GM19397 (cell line): ENCODE results near the gene EIF5B.
"Not testable (repeated sequence)": the region's sequence is repeated elsewhere in the genome, so short reads cannot be mapped to it uniquely, and the experiment has no call there.

Experiments used
- ATAC-seq: cut with Tn5 transposase; IDR thresholded peaks from one replicate; pipeline ENCODE4 v1.9.1; 2021; ENCODE audit warnings: mild to moderate bottlenecking, moderate library complexity; ENCODE audit not compliant: unreplicated experiment

EIF5B gene

DNA sequence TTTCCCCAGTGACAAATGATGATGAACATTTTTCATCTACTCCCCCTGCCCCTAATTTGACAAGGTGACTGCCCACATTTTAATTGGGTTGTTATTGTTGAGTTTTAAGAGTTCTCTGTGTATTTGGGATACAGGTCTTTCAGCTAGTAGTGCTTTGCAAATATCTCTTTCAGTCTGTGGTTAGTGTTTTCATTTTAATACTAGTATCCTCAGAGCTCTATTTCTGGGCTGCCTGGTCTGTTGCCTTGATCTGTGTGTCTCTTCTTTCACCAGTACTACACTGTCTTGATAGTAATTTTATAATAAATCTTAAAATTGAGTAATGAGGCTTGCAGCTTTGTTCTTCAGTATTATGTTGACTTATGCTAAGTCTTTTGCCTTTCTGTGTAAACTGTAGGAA lies 19.7 kb downstream of the EIF5B start:
- ATAC-seq, result no peak

DNA sequence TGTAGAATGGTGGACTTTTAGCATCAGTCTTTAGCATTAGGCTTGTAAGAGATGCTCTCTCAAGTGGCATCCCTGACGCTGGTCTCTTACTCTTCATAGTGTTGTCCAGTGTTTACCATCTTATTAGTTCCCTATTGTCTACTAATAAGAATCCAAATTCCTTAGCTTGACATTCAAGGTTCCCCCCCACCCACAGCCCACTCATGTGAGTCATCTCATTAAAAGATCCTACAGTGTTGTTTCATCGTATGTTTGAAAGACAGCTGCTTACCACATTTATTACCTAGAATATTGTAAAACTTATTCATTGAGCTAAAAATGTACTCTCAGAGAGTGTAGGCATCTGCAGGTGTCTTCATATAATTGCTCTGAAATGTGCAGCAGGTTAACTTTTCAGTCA lies 28.5 kb downstream of the EIF5B start:
- no peak for ATAC-seq

DNA sequence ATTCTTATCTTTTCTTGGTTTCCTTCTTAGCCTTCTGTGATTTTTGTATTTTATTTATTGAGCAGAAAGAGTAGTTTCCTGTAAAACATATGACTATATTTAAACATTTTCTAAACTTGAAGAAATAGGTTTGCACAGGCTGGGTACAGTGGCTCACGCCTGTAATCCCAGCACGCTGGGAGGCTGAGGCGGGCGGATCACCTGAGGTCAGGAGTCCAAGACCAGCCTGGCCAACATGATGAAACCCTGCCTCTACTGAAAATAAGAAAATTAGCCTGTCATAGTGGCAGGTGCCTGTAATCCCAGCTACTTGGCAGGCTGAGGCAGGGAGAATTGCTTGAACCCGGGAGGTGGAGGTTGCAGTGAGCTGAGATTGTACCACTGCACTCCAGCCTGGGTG lies 31.7 kb downstream of the EIF5B start:
- not testable (repeated sequence) for ATAC-seq

DNA sequence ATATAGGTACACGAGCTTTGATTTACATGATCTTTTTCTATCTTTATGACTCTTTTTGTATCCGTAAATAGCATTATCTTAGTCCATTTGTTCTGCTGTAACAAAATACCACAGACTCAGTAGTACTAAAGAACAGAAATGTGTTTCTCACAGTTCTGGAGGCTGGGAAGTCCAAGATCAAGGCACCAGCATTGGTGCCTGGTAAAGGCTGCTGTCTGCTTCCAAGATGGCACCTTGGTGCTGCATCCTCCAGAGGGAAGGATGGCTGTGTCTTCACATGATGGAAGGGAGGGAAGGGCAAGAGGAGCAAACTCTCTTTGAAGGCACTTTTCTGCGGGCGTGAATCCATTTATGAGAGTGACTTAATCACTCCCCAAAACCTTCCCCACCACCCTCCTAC lies 36.0 kb downstream of the EIF5B start:
- no peak for ATAC-seq

DNA sequence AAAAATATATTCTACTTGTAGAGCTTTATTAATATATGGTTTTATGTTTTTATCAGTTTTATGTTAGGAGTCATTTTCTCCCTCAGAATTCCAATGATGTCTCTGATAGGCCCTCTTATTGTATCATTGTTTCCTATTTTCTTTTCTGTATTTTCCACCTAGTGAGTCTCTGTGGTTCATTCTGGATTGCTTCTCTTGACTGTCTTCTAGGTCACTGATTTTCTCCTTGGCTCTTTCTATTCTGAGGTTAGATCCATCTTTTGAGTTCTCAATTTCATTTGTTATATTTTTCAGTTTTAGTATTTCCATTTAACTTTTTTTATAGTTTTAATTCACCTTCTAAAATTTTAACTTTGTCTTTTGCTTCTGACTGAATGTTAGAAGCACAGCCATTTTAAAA lies 37.6 kb downstream of the EIF5B start:
- no peak for ATAC-seq

DNA sequence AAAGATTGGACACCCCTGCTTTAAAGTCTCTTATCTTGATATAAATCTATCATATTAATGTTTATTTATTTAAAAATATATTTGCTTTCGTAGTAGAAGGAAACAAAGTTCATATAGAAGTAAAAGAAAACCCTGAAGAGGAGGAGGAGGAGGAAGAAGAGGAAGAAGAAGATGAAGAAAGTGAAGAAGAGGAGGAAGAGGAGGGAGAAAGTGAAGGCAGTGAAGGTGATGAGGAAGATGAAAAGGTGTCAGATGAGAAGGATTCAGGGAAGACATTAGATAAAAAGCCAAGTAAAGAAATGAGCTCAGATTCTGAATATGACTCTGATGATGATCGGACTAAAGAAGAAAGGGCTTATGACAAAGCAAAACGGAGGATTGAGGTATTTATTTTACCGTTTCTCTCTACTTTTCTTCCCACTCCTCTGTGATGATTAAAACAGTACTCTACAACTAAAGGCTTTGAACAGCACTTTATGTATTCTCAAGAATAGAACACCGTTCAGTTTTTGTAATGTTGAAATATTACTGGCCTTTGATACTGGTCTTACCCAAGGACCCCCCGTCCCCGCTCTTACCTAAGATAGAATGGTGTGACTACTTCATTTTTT lies 39.2 kb downstream of the EIF5B start:
- ATAC-seq, result no peak

DNA sequence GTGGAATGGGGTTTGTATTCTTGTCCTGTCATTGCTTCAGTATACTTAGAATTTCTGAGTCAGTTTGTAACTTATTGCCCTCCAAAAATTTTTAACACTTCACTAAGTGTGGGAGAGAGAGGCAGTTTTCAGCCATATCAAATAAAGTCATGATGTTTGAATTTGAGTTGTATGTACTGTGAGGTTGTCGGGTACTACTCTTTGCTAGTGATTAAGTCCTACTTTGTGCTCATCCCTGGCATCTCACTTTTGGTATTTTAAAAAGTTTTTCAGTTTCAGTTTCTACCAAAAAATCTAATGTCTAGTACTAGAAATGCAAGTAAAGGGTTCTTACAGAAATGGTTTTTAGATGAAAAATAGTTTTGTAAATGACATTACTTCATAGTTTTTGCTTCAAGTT lies 40.7 kb downstream of the EIF5B start:
- no peak for ATAC-seq

DNA sequence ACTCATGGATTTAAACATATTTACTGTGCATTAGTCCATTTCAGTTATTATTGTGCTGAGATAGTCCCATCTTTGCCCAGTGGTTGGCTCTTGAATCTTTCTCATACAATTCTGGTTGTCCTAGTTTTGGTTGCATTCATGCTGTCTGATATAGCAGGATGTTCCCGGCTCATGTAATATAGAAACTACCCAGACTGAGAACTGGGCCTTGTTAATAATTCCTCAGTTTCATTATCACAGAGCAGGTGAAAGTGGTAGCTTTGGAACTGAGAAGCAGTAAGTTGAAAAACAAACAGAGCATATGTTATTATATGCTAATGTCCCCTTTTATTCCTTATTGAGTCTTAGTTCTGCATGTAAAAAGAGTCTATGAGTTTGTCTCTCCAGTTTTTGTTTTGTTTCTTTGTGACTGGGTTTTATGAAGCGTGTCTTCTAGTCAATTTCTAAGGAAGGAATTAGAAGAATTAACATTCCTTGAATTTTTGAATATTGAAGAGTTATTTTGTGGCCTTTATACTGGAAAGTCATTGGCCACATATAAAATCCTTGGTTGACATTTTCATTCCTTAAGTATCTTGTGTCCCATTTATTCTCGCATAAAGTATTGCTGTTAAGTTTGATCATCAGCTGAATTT lies 43.3 kb downstream of the EIF5B start:
- no peak for ATAC-seq

DNA sequence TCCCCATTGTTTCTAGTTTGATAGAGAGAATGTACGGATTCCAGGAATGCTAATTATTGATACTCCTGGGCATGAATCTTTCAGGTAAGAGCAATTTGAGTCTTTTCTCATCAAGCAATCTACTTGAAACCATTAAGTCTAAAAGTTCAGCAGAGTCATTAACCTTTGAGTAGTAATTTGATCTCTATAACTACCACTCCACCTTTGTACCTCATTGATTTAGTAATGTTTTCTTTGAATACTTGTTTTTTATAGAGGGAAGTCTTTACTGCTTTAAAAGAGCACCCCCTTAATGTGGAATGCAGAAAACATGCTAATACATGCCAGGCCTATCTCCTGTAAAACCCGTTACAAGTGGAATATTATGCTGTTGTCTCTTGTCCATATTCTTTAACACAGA lies 45.0 kb downstream of the EIF5B start:
- ATAC-seq, result no peak

DNA sequence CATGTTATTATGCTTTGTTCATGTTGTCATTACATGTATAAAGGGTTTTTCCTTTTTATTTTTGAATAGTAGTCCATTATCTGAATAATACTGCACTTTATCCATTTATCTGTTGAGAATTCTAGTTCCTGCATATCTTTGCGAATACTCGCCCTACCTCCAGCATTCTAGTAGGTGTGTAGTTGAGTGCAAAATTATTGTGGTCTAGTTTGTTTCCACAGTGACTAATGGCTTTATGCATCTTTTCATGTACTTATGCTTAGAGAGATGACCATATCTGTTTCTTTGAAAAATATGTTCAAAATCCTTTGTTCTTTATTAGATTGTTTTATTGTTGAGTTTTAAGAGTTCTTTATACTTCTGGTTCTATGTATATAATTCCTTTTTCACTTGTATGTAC lies 48.8 kb downstream of the EIF5B start:
- no peak for ATAC-seq

DNA sequence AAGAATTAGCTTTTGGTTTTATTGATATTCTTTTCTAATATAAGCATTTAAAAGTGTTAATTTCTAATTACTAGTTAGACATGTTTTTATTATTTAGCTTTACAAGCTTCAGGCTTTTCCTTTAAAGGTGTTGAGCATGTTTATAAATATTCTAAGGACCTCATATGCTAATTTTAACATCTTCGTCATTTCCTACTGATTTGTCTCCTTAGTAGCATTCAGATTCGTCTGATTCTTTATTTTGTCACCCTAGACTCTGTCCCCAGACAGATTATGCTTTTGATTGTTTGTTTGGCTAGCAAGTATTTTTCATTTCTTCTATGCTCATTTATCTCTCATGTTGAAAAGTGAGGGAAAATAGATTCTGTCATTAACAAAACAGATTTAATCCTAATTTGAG lies 51.7 kb downstream of the EIF5B start:
- no peak for ATAC-seq

DNA sequence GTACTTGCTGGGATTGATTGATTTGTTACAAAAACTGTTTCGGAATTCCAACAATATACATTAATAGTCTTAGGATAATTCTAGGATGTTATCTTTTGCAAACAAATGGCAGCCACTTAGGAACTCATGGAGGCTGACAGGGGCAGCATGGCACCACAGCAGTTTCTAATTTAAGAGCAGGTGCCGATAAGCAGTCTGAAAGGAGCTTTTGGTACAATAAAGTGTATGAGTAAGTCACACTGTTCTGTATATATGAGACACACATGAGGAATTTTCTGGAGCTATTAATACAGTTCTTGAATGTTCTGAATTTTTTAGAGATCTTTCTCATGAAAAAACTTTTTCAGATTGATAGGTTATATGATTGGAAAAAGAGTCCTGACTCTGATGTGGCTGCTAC lies 52.2 kb downstream of the EIF5B start:
- no peak for ATAC-seq

DNA sequence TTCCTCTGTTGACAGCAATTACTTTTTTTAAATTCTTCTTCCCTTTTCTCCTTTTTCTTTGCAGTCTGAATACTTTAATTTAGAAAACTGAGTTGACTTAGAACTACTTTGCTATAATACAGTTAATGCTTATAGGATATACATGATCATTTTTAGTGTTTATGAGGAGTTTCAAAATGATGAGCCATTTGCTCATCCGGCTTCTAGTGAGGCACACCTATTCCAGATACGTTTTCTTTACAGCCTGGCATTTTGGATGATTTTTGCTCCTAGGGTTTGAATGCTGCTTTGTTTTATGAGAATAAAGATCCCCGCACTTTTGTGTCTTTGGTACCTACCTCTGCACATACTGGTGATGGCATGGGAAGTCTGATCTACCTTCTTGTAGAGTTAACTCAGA lies 52.8 kb downstream of the EIF5B start:
- no peak for ATAC-seq

DNA sequence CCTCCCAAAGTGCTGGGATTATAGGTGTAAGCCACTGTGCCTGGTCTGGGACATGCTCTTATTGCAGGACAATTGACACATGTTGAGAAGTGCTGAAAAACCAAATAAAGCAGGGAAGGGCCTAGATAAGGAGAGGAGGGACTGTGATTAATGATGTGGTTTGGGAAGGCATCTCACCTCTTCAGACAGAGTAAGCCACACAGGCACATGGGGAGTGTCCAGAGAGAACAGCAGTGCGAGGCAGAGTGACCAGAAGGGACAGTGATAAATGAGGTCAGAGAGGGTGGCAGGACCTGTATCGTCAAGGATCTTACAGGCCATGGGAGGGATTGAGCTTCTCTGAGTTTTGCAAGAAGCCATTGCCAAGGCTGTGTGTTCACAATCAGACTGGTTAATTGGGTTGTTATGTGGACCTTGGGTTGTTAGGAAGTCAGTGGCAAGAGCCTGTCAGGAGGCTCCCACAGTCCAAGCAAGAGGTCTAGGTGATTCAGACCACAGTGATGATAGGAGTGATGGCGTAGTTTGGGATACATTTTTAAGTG lies 58.5 kb downstream of the EIF5B start:
- ATAC-seq, result no peak

DNA sequence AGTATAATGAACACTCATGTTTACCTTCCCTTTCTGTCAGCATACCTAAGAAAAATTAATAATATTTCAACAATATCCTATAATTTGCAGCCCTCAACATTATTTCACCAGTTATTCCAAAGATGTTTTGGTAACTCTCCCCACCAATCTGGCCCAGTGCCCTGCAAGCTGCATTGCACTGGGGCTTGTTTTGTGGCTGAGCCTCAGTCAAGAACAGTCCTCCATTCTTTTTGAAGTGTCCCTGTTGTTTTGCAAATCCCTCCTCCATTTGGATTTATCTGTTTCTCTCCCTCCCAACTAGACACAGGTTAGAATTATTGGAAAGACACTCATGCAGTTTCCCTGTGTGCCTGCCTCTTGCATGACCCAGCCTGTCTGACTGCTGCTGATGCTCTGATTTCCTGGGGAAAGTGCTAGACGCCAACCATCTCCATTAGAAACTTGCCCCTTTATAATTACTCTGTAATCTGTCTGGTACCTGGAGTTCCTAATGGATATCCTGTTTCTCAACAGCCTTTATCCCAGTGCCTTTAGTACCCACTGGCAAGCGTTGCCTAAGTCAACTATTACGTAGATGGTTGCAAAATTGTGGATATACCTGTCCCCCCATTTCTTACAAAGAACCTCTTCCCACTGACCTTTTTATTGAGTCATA lies 60.2 kb downstream of the EIF5B start:
- no peak for ATAC-seq

DNA sequence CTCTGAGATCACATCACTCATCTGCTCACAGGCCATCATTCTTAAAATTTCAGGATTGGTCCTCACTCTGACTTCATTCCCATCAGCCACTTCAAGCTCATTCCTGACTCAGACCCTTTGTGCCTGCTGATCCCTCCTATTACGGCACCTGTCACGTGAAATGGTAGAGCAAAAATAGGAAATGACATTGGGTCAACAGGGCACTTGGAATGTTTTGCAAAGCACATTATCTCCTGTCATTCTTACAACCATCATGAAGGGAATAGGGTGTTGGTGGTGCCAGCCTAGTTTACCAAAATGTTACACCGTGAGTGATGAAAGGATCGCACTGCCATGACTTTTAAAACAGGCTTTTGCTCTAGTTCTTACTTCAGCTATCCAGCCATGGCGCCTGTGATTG lies 61.1 kb downstream of the EIF5B start:
- no peak for ATAC-seq

DNA sequence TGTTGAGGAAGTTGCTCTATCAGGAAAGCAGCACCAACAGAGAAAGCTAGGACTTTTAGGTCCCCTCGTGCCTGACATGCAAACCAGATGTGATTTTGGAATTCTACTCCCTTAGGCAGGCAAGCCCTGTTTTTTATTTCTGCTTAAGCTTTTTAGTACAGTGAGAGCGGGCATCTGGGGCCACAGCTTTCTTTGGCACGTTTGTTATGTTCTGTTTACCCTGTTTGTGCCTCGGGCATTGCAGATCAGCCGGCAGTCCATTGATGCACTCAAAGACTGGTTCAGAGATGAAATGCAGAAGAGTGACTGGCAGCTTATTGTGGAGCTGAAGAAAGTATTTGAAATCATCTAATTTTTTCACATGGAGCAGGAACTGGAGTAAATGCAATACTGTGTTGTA lies 61.9 kb downstream of the EIF5B start:
- no peak for ATAC-seq

DNA sequence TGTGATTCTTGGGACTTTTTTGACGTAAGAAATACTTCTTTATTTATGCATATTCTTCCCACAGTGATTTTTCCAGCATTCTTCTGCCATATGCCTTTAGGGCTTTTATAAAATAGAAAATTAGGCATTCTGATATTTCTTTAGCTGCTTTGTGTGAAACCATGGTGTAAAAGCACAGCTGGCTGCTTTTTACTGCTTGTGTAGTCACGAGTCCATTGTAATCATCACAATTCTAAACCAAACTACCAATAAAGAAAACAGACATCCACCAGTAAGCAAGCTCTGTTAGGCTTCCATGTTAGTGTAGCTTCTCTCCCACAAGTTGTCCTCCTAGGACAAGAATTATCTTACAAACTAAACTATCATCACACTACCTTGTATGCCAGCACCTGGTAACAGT lies 62.6 kb downstream of the EIF5B start:
- no peak for ATAC-seq

DNA sequence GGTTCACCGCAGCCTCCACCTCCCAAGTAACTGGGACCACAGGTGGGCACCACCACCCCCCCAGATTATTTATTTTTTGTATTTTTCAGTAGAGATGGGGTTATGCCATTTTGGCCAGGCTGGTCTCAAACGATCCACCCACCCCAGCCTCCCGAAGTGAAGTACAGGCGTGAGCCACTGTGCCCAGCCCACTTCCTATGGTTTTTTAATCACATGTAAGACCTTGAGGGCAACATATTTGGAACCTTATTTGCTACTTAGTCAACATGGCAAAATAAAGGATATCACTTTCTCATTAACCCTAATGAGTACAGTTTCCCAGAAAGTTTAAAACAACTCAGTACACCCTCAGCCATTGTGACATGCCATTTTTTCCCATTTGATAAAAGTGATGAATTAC lies 64.7 kb downstream of the EIF5B start:
- ATAC-seq, result no peak

DNA sequence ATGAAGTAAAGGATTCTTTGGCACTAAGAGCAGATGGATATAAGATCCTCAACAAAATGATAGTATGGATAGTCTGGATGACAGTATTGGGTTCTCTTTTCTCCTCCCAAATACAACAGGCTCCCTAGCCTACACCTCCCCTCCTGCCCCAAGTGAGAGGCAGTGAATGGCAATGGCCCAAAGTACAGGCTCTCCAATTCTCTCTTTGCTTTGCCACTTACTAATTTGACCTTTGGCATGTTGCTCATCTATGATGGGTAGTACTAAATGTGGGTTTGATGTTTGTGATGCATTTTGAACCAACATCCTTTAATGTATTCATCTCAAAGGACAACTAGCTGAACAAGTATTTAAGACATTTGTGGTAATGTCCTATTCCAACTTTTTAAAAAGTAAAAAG lies 65.9 kb downstream of the EIF5B start:
- no peak for ATAC-seq

DNA sequence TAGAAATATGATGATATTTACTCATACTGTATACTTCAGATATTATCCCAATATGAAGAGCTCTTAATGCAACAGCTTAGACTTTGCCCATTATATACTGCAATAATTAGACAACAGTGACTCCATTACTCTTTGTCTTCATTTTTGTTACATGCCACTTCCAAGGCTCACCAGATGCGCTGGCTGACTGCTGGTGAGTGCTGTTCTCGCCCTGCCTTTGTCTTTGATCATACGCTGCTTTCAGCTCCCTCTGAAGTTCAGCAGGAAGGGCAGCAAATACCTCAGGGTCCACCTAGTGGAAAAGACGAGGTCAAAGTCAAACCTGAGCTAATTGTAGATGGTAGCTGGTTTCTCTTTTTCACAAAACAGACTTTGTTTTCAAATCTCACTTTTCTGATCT lies 66.3 kb downstream of the EIF5B start:
- no peak for ATAC-seq

DNA sequence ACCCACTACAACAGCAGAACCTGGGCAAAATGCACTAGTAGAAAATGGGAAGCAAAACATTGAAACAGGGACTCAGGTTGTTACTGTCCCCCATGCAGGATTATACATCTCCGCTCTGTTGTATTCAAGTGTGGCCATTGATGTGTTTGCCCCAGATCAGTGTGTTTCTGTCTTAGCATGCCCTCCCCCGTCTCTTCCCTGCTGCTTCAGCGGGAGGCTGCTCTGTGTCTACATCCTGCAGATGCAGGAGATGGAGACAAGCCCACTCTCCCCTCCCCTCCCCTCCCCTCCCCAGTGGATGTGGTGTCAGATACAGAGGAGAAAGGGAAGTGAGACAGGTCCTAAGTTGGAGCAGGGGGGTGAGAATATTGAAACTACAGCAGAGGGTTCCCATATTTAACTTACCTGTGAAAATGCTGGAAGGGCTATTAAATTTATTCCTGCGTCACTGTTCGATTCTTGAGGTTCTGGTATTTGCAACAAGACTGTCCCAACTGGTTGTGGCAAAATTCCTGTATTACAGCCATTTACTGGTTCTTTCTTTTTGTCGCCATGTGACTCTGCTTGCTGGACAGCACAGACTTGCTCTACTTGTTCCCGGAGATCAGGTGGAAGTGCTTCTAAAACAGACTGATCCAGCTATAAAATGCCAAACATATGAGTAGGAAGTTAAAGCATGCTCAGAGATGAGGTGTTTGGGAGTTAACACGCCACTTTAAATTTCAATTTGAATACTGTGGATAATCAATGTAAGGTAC lies 67.0 kb downstream of the EIF5B start:
- ATAC-seq, result no peak
